PC-3 (cell line): ENCODE measurements around the gene SLC44A2. TPM values are rescaled to one million over a fixed set of nuclear protein-coding genes. Genes with fewer than 3 reads are reported as not detected.

Source experiments
- ATAC-seq: fragments of 200-7000 bp; cut with Tn5 transposase; 2 replicates; pipeline ENCODE4 v1.9.1; 2020; ENCODE audit warnings: mild to moderate bottlenecking, moderate library complexity
- BruUV-seq: library from RNA; stranded (reverse); fragments of 400-500 nt; replicated peaks from 2 replicates; lab custom pipeline; 2021; lab: Mats Ljungman, UMichigan
- CTCF ChIA-PET: fragments of 300-600 bp; sonication (Branson Sonifier 250); formaldehyde crosslinking; loops from one replicate; lab custom pipeline; 2022; ENCODE audit warnings: antibody characterized with exemption; lab: Charles Lee
- POLR2A ChIA-PET: fragments of 300-600 bp; sonication (Branson Sonifier 250); formaldehyde crosslinking; loops from one replicate; lab custom pipeline; 2022; ENCODE audit warnings: antibody characterized with exemption; ENCODE audit not compliant: unreplicated experiment; lab: Charles Lee
- DNase-seq: peaks from one replicate; pipeline ENCODE4 v3.0.0-alpha.2; 2015
- H2AFZ ChIP-seq: fragments of 300-600 bp; sonication (generic); 2 replicates; pipeline ENCODE4 v1.6.0; 2016; ENCODE audit warnings: antibody characterized with exemption, low read length
- H3F3A ChIP-seq: fragments of 300-600 bp; sonication (generic); one replicate; pipeline ENCODE4 v1.6.0; 2017; ENCODE audit warnings: antibody characterized with exemption, low read length, control low read depth, mild to moderate bottlenecking; ENCODE audit not compliant: unreplicated experiment
- H3K27ac ChIP-seq: fragments of 300-600 bp; sonication (generic); 2 replicates; pipeline ENCODE4 v1.5.1; 2016; ENCODE audit warnings: mild to moderate bottlenecking, low read length
- H3K27me3 ChIP-seq: fragments of 300-600 bp; sonication (generic); 2 replicates; pipeline ENCODE4 v1.6.1; 2016; ENCODE audit warnings: low read length, mixed read lengths
- H3K36me3 ChIP-seq: fragments of 300-600 bp; sonication (generic); 2 replicates; pipeline ENCODE4 v1.6.1; 2016; ENCODE audit warnings: low read depth, mixed run types, low read length, mixed read lengths
- H3K4me1 ChIP-seq: fragments of 300-600 bp; sonication (generic); 2 replicates; pipeline ENCODE4 v1.5.1; 2016; ENCODE audit warnings: low read length; ENCODE audit not compliant: insufficient read depth
- H3K4me2 ChIP-seq: fragments of 300-600 bp; sonication (generic); 2 replicates; pipeline ENCODE4 v1.6.0; 2016; ENCODE audit warnings: low read length
- H3K4me3 ChIP-seq: fragments of 300-600 bp; sonication (generic); 2 replicates; pipeline ENCODE4 v1.5.1; 2016; ENCODE audit warnings: mild to moderate bottlenecking, low read length, mixed read lengths
- H3K79me2 ChIP-seq: fragments of 300-600 bp; sonication (generic); 2 replicates; pipeline ENCODE4 v1.6.1; 2017; ENCODE audit warnings: low read length, mixed read lengths
- H3K9ac ChIP-seq: fragments of 300-600 bp; sonication (generic); 2 replicates; pipeline ENCODE4 v1.6.0; 2016; ENCODE audit warnings: mild to moderate bottlenecking, low read length
- H3K9me2 ChIP-seq: fragments of 300-600 bp; sonication (generic); replicated peaks from 2 replicates; pipeline ENCODE4 v1.6.1; 2016; ENCODE audit warnings: mixed run types, low read length, mixed read lengths
- H3K9me3 ChIP-seq: fragments of 300-600 bp; sonication (generic); 2 replicates; pipeline ENCODE4 v1.6.1; 2016; ENCODE audit warnings: low read length, mixed read lengths
- H4K20me1 ChIP-seq: fragments of 300-600 bp; sonication (generic); 2 replicates; pipeline ENCODE4 v1.6.1; 2016; ENCODE audit warnings: low read length, mixed read lengths
- CTCF ChIP-seq: fragments of 300-600 bp; sonication (generic); conservative IDR thresholded peaks from 2 replicates; pipeline ENCODE4 v1.5.1; 2017; ENCODE audit warnings: antibody characterized with exemption, low read depth, mild to moderate bottlenecking, low read length
- EZH2 ChIP-seq: fragments of 300-600 bp; sonication (generic); IDR thresholded peaks from one replicate; pipeline ENCODE4 v1.6.1; 2017; ENCODE audit warnings: antibody characterized with exemption, mild to moderate bottlenecking, low read length; ENCODE audit not compliant: unreplicated experiment
- EZH2phosphoT487 ChIP-seq: fragments of 300-600 bp; sonication (generic); IDR thresholded peaks from 2 replicates; pipeline ENCODE4 v1.6.1; 2018; ENCODE audit warnings: mild to moderate bottlenecking, antibody characterized with exemption, low read length, borderline replicate concordance
- intact Hi-C: fragments of 100-400 bp; cut with micrococcal nuclease; formaldehyde crosslinking; loops from 2 replicates; pipeline ENCODE4 v1.9.0; 2023
- total RNA-seq: library from RNA; depleted of rRNA; stranded (reverse); fragments of >200 nt; gene quantifications from 2 replicates; pipeline ENCODE4 v1.2.3, GENCODE V29; 2014

SLC44A2 gene
- total RNA-seq, 1 experiment from 2014 or later = 63.9 TPM

- no peak for DNase-seq
- intact Hi-C loops = loop anchor here (10.0 kb wide), 1 partner anchor 166 kb away; no protein-coding TSS in a partner anchor
- H3K9me2 ChIP-seq = no peaks in the 10 kb centered on the region
- peaks cover 27% of the 10 kb centered on the region for H3K36me3 ChIP-seq
- no peaks in the 10 kb centered on the region for H3F3A ChIP-seq
- no peaks in the 10 kb centered on the region for H3K9me3 ChIP-seq
- H2AFZ ChIP-seq = no peak overlapping the region
- no peak overlapping the region for H3K9ac ChIP-seq
- CTCF ChIA-PET = interaction anchor here (1.0 kb wide), 1 partner anchor 59 kb away, joined by 3 read pairs; no protein-coding TSS in a partner anchor
- POLR2A ChIA-PET = no interaction called here
- H3K4me3 ChIP-seq = no peak overlapping the region
- H3K4me2 ChIP-seq = no peak overlapping the region
- no peaks in the 10 kb centered on the region for H4K20me1 ChIP-seq
- H3K79me2 ChIP-seq = no peaks in the 10 kb centered on the region
- H3K4me1 ChIP-seq = no peaks in the 10 kb centered on the region
- BruUV-seq = no TSS peak
- TF ChIP-seq EZH2phosphoT487 (no peak), EZH2 (no peak), CTCF (no peak)
- no peak overlapping the region for H3K27ac ChIP-seq
- H3K27me3 ChIP-seq = no peaks in the 10 kb centered on the region
- ATAC-seq = no peak
Observed at GRCh38 chr19:10640361-10640760, 15.0 kb downstream of the SLC44A2 start.

GRCh38 chr19:10641248-10641647 lies 15.9 kb downstream of the SLC44A2 start:
- no peak overlapping the region for H3K9ac ChIP-seq
- ChIA-PET POLR2A (no interaction called here), CTCF (interaction anchor here (0.6 to 0.7 kb wide), 2 partner anchors 16 to 60 kb away, joined by 3 to 12 read pairs; no protein-coding TSS in a partner anchor)
- no peak for DNase-seq
- peaks cover 25% of the 10 kb centered on the region for H3K36me3 ChIP-seq
- no peaks in the 10 kb centered on the region for H3F3A ChIP-seq
- no peaks in the 10 kb centered on the region for H3K79me2 ChIP-seq
- H2AFZ ChIP-seq = no peak overlapping the region
- intact Hi-C loops = loop anchor here (10.0 kb wide), 1 partner anchor 166 kb away; no protein-coding TSS in a partner anchor
- H3K27me3 ChIP-seq = no peaks in the 10 kb centered on the region
- H4K20me1 ChIP-seq = no peaks in the 10 kb centered on the region
- no peak overlapping the region for H3K4me3 ChIP-seq
- H3K9me3 ChIP-seq = no peaks in the 10 kb centered on the region
- ATAC-seq = no peak
- no peak overlapping the region for H3K27ac ChIP-seq
- BruUV-seq = no TSS peak
- no peaks in the 10 kb centered on the region for H3K4me1 ChIP-seq
- H3K4me2 ChIP-seq = no peak overlapping the region
- TF ChIP-seq EZH2phosphoT487 (no peak), CTCF (no peak), EZH2 (no peak)
- no peaks in the 10 kb centered on the region for H3K9me2 ChIP-seq

- H3F3A ChIP-seq = no peaks in the 10 kb centered on the region
- H3K9ac ChIP-seq = no peak overlapping the region
- DNase-seq = no peak
- BruUV-seq = no TSS peak
- ATAC-seq = no peak
- no peaks in the 10 kb centered on the region for H3K9me3 ChIP-seq
- H3K4me1 ChIP-seq = no peaks in the 10 kb centered on the region
- no peaks in the 10 kb centered on the region for H3K27me3 ChIP-seq
- H4K20me1 ChIP-seq = no peaks in the 10 kb centered on the region
- no peak overlapping the region for H2AFZ ChIP-seq
- H3K36me3 ChIP-seq = peaks cover 16% of the 10 kb centered on the region; the same call in 1 of the 2 replicates
- ChIA-PET POLR2A (no interaction called here), CTCF (no interaction called here)
- H3K27ac ChIP-seq = no peak overlapping the region
- H3K4me3 ChIP-seq = no peak overlapping the region
- H3K9me2 ChIP-seq = no peaks in the 10 kb centered on the region
- intact Hi-C loops = loop anchor here (10.0 kb wide), 1 partner anchor 168 kb away; no protein-coding TSS in a partner anchor
- H3K4me2 ChIP-seq = no peak overlapping the region
- TF ChIP-seq EZH2phosphoT487 (no peak), EZH2 (no peak), CTCF (no peak)
- no peaks in the 10 kb centered on the region for H3K79me2 ChIP-seq
Observed at GRCh38 chr19:10642473-10643171, 17.3 kb downstream of the SLC44A2 start.
